CD4-positive, alpha-beta T cell treated with Interleukin-6 for 4 hours (primary cell): Measurements from ENCODE around the gene MXD1.
"Not testable (repeated sequence)": the region's sequence is repeated elsewhere in the genome, so short reads cannot be mapped to it uniquely, and the experiment has no call there.

Experiments used
- DNase-seq: peaks from one replicate; pipeline ENCODE4 v3.0.0-alpha.2; 2020; ENCODE audit warnings: mixed read lengths

MXD1 gene, protein sequence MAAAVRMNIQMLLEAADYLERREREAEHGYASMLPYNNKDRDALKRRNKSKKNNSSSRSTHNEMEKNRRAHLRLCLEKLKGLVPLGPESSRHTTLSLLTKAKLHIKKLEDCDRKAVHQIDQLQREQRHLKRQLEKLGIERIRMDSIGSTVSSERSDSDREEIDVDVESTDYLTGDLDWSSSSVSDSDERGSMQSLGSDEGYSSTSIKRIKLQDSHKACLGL

DNA sequence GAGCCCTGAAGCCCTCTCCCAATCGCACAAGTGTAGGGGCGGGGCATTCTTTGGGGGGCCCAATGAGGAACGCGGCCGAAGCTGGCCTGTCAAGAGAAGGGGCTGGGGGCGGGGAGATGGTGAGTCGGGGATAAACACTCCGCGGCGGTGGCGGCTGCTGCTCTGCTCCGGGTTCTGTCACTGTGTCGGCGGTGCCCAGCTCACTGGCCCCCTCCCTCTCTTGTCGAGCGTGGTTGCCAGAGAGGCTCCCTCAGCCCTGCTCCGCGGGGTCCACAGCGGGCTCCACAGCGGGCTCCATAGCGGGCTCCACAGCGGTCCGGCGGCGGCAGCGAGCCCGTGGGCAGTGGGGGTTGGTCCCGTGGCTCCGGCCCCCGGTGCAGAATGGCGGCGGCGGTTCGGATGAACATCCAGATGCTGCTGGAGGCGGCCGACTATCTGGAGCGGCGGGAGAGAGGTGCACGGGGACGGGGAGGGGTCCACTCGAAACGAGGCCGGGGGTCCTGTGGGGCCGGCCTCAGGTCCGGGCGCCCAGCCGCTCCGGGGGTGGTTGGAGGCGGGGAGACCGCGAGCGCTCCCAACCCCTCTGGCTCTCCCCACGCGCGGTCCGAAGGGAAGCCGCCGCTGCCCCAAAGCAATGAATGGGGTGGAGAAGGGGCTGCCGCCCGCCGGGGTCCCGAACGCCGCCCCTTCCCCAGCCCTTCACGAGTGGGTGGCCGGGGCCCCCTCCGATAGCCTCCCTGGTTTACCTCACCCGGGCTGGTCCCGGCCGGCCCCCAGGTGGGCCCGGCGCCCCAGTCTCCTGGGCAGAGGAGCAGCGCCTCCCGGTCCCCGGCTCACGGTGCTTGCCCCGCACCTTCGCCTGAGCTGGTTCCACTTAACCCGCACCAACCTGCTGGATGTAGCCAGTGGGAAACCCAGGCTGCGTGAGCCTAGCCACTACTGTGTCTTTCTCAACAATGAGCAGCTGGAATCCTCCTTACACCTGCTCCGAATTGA is at the start of gene MXD1:
MXD1 (plus strand) TSS at position 160 of the 996 bp plus-strand sequence; CDS start at position 382, 222 bp downstream.
- DNase-seq: peak; percentile 15

GRCh38 chr2:69888451-69888850 is 26.5 kb upstream of the MXD1 start:
- DNase-seq: no peak

DNA sequence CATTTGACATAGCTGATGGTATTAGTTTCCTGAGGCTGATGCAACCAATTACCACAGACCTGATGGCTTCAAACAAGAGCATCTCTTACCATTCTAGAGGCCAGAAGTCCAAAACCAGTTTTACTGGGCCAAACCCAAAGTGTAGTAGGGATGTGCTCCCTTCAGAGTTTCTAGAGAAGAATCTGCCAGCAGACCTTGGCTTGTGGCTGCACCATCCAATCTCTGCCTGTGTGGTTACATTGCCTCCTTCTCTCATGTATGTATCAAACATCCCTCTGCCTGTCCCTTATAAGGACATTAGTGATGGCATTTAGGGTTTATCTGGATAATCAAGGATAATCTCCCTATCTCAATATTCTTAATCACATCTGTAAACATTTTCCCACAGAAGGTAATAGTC is 25.6 kb upstream of the MXD1 start:
- no peak for DNase-seq

GRCh38 chr2:69890881-69891280 is 24.0 kb upstream of the MXD1 start:
- no peak for DNase-seq

DNA sequence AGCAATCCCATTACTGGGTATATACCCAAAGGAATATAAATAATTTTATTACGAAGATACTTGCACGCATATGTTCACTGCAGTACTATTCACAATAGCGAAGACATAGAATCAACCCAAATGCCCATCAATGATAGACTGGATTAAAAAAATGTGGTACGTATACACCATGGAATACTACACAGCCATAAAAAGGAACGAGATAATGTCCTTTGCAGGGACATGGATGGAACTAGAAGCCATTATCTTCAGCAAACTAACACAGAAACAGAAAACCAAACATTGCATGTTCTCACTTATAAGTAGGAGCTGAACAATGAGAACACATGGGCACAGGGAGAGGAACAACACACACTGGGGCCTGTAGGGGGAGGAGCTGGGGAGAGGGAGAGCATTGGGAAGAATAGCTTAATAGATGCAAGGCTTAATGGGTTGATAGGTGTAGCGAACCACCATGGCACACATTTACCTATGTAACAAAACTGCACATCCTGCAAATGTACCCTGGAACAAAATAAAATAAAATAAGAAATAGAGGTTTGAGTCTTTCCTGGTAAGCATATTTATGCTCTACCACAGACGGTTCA is 22.0 kb upstream of the MXD1 start:
- not testable (repeated sequence) for DNase-seq

GRCh38 chr2:69893684-69894551 is 21.0 kb upstream of the MXD1 start, which contains the start of gene SNRNP27:
SNRNP27 (plus strand) TSS chr2:69893956; CDS start chr2:69893985, 29 bp downstream.
- peak; percentile 85 for DNase-seq

DNA sequence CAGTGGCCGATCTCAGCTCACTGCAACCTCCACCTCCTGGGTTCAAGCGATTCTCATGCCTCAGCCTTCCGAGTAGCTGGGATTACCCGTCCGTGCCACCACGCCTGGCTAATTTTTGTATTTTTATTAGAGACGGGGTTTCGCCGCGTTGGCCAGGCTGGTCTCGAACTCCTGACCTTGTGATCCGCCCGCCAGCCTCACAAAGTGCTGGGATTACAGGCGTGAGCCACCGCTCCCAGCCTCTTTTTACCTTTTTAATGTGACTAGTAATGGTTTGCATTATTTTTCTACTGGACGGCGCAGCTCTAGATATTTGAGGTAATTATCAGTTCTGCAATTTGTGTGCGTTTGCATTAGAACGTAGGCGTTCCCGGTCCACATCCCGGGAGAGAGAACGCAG is 20.2 kb upstream of the MXD1 start:
- not testable (repeated sequence) for DNase-seq

DNA sequence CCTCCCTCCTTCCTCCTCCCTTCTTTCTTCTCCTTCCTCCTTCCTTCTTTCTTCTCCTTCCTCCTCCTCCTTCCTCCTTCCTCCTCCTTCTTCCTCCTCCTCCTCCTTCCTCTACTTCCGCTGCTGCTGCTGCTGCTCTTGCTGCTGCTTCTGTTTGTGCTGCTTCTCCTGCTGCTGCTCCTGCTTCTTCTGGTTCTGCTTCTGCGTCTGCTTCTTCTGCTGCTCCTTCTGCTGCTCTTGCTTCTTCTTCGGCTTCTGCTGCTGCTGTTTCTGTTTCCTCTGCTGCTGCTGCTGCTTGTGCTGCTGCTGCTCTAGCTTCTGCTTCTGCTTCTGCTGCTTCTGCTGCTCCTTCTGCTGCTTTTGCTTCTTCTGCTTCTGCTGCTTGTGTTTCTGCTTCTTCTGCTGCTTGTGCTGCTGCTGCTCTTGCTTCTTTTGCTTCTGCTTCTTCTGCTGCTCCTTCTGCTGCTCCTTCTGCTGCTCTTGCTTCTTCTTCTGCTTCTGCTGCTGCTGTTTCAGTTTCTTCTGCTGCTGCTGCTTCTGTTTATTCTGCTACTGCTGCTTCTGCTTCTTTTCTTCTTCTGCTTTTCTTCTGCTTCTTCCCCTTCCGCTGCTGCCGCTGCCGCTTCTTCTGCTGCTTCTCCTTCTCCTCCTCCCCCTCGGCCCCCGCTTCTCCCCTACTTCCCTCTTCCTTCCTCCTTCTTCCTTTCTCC is 12.5 kb upstream of the MXD1 start:
- DNase-seq: peak; percentile 29

- DNase-seq: no peak
These were observed 7.7 kb upstream of the MXD1 start for GRCh38 chr2:69907216-69907615.

- DNase-seq: no peak
These were observed 2.8 kb upstream of the MXD1 start for GRCh38 chr2:69911985-69912563.

- peak; percentile 100 for DNase-seq
These were observed 552 bp upstream of the MXD1 start for GRCh38 chr2:69914164-69914949.

GRCh38 chr2:69916106-69916505 is 1.2 kb downstream of the MXD1 start:
- DNase-seq: no peak

DNA sequence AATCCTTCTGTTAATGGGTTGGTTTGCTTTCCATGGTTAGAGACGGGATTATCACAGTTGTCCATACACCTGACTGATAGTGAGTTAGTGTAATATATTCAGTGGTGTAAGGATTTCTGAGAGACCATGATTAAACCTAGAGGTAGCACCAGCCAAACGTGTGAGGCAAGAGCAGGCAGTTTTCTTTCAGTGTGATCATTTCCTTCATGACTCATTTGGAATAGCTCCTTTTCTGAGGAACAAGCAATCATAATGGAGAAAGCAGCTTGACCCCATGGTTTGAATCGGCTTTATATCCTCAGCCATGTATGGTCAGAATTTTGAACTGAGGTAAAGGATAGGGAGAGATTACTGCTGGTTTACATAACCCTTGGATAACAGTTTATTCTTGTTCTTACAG is 2.9 kb downstream of the MXD1 start:
- DNase-seq: no peak

- DNase-seq: no peak
These were observed 3.5 kb downstream of the MXD1 start for GRCh38 chr2:69918401-69918800.

- DNase-seq: no peak
These were observed 8.2 kb downstream of the MXD1 start for GRCh38 chr2:69923116-69923515.

DNA sequence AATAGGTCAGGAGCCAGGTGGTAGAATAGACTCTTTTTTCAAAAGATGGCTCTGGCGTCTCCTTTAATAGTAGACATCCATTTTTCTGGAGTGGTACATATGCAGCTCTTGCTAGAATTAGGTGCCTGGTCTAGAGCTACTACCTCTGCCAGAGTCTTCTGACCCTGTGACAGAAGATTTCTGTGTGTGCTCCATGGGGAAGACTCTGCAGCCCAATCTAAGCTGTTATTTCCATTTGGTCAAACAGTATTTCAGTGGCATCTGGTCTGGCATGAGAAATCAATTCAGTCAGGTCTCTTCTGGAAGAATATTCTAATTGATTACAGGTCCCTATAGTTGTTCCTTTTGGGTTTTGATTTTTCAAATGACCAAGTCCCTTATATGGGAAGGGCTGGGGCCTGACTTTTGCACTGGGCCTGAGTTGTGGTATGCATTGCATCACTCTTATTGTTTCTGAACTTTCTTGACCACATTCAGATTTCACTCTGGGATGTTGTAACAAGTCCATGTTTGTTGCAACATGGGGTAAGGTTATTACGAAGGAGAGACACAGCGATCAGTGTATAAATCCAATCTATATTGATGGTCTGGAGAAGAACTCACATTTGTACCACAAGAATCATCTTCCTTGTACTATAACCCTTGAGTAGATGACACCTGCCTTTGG is 12.1 kb downstream of the MXD1 start:
- DNase-seq: no peak

DNA sequence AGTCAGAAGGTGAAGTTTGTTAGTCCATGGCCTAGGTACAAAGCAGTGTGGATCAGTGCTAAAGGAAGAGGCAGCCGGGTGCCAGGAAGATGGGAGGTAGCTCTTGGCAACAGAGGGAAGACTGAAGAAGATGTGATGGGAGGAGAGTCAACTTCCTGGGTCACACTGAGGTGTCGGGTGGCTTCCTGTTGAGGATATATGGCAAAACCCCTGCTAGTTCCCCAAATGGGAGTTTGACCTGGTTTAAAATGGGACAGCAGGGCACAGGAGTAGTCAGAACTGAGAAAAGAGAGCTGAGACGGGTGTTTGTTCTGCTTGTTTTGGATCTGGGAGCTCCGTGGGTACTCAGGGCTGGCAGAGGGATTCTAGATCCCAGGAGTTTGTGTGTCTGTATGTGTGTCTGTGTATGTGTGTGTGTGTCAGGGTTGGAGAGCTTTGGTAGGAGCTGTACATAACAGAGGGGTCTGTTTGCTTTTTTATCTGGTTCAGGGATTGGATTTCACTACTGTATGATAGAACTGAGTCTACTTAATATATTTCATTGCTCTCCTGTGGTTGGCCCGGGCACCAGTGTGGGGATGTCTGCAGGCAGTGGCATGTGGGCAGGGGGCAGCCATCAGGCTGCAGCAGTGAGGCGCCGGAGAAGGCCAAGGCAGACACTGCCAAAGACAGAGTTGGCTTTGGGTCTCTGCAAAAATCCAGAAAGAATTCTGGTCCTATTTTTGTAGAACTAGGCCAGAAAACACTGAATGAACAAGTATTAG is 17.1 kb downstream of the MXD1 start:
- no peak for DNase-seq

DNA sequence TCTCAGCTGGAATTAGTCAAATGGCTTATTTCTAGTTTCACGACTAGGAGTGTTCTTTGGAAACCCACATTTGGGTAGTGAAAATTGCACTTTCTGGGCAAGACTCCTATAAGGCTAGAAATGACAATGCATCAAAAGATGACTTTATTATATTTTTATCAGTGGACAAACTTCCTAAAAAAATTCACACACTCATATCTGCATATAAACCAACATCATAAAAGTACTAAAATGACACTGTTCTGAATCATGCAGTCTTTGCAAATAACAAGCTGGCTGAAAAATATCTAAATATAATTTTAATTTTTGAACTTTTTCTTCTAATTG is 17.6 kb downstream of the MXD1 start:
- DNase-seq: no peak

- no peak for DNase-seq
These were observed 18.4 kb downstream of the MXD1 start for GRCh38 chr2:69933254-69933828.
